Measurements from ENCODE around the gene ATAD3B.

The ATAD3B gene

GRCh38 chr1:1425753-1426495 lies 45.6 kb upstream of the ATAD3B start:
- no peak overlapping the region for H3K4me2 ChIP-seq (ENCODE audit: low read length)
- peaks cover 5% of the 10 kb centered on the region for H3K4me1 ChIP-seq (ENCODE audit: insufficient read depth, low read length, severe bottlenecking)
- no peak overlapping the region for H3K4me3 ChIP-seq (ENCODE audit: low read depth, low read length, poor library complexity, severe bottlenecking)

GRCh38 chr1:1426496-1427105 lies 45.0 kb upstream of the ATAD3B start:
- no peak overlapping the region for H3K27ac ChIP-seq (ENCODE audit: low read depth, low read length, poor library complexity, severe bottlenecking)
- H3K4me1 ChIP-seq (ENCODE audit: insufficient read depth, low read length, severe bottlenecking): peaks cover 5% of the 10 kb centered on the region
- H2AFZ ChIP-seq (ENCODE audit: low read length): no peak overlapping the region
- no peaks in the 10 kb centered on the region for H3F3A ChIP-seq (ENCODE audit: insufficient read depth, low read length)
- TF ChIP-seq EZH2 (IDR thresholded peaks at IDR 0.05; ENCODE audit: borderline replicate concordance, low read length): no peak
- TF ChIP-seq CTCF (IDR thresholded peaks at IDR 0.05; ENCODE audit: low read length): no peak
- H3K4me2 ChIP-seq (ENCODE audit: low read length): no peak overlapping the region
- no peak overlapping the region for H3K9ac ChIP-seq (ENCODE audit: low read length)
- H3K79me2 ChIP-seq (ENCODE audit: insufficient read depth, low read length): no peaks in the 10 kb centered on the region
- no peaks in the 10 kb centered on the region for H4K20me1 ChIP-seq (ENCODE audit: insufficient read depth, low read length)
- H3K9me3 ChIP-seq (ENCODE audit: low read length): no peaks in the 10 kb centered on the region
- no peak overlapping the region for H3K4me3 ChIP-seq (ENCODE audit: low read depth, low read length, poor library complexity, severe bottlenecking)
- H3K27me3 ChIP-seq (ENCODE audit: insufficient read depth, low read length): 0 out of 2 replicates have a peak, but pooled peaks cover 10% of the 10 kb centered on the region
- H3K36me3 ChIP-seq (ENCODE audit: insufficient read depth, low read length): no peaks in the 10 kb centered on the region
- no peaks in the 10 kb centered on the region for H3K9me2 ChIP-seq (ENCODE audit: low read depth, low read length)

More at GRCh38 chr1:1425753-1426495, 45.6 kb upstream of the ATAD3B start:
- Histone ChIP-seq H3K9me2 (ENCODE audit: low read depth, low read length) (no peaks in the 10 kb centered on the region), H3K79me2 (ENCODE audit: insufficient read depth, low read length) (no peaks in the 10 kb centered on the region), H2AFZ (ENCODE audit: low read length) (no peak overlapping the region), H4K20me1 (ENCODE audit: insufficient read depth, low read length) (no peaks in the 10 kb centered on the region), H3K9me3 (ENCODE audit: low read length) (no peaks in the 10 kb centered on the region), H3F3A (ENCODE audit: insufficient read depth, low read length) (no peaks in the 10 kb centered on the region), H3K9ac (ENCODE audit: low read length) (no peak overlapping the region), H3K27me3 (ENCODE audit: insufficient read depth, low read length) (0 out of 2 replicates have a peak, but pooled peaks cover 10% of the 10 kb centered on the region), H3K27ac (ENCODE audit: low read depth, low read length, poor library complexity, severe bottlenecking) (no peak overlapping the region), H3K36me3 (ENCODE audit: insufficient read depth, low read length) (no peaks in the 10 kb centered on the region)
- TF ChIP-seq CTCF (IDR thresholded peaks at IDR 0.05; ENCODE audit: low read length) (no peak), EZH2 (IDR thresholded peaks at IDR 0.05; ENCODE audit: borderline replicate concordance, low read length) (no peak)

- no peaks in the 10 kb centered on the region for H3K9me2 ChIP-seq (ENCODE audit: low read depth, low read length)
- no peaks in the 10 kb centered on the region for H4K20me1 ChIP-seq (ENCODE audit: insufficient read depth, low read length)
- no peak overlapping the region for H3K9ac ChIP-seq (ENCODE audit: low read length)
- no peak overlapping the region for H3K27ac ChIP-seq (ENCODE audit: low read depth, low read length, poor library complexity, severe bottlenecking)
- H2AFZ ChIP-seq (ENCODE audit: low read length): no peak overlapping the region
- no peaks in the 10 kb centered on the region for H3K9me3 ChIP-seq (ENCODE audit: low read length)
- no peaks in the 10 kb centered on the region for H3F3A ChIP-seq (ENCODE audit: insufficient read depth, low read length)
- TF ChIP-seq EZH2 (IDR thresholded peaks at IDR 0.05; ENCODE audit: borderline replicate concordance, low read length) (no peak), CTCF (IDR thresholded peaks at IDR 0.05; ENCODE audit: low read length) (no peak)
- H3K4me2 ChIP-seq (ENCODE audit: low read length): no peak overlapping the region
- H3K4me3 ChIP-seq (ENCODE audit: low read depth, low read length, poor library complexity, severe bottlenecking): no peak overlapping the region
- H3K4me1 ChIP-seq (ENCODE audit: insufficient read depth, low read length, severe bottlenecking): peaks cover 5% of the 10 kb centered on the region
- no peaks in the 10 kb centered on the region for H3K36me3 ChIP-seq (ENCODE audit: insufficient read depth, low read length)
- H3K27me3 ChIP-seq (ENCODE audit: insufficient read depth, low read length): 0 out of 2 replicates have a peak, but pooled peaks cover 10% of the 10 kb centered on the region
- no peaks in the 10 kb centered on the region for H3K79me2 ChIP-seq (ENCODE audit: insufficient read depth, low read length)
Measured at GRCh38 chr1:1427106-1427819, 44.3 kb upstream of the ATAD3B start.

Data from OCI-LY1 (cell line).